Right renal cortex interstitium (tissue), 3 donors: Measurements from ENCODE around the gene MAL. TPM values are rescaled to one million over a fixed set of nuclear protein-coding genes. Genes with fewer than 3 reads are reported as not detected.

ENCODE experiments used
- DNase-seq, 3 donors: peaks; one replicate each; pipeline ENCODE4 v3.0.0-alpha.2; 2013; ENCODE audit warnings: low read depth in 3 of 3, low spot score in 2 of 3
- polyA plus RNA-seq, 3 donors: library from polyadenylated mRNA; unstranded; fragments of 120-200 nt; gene quantifications; one replicate each; pipeline ENCODE4 v1.2.1, GENCODE V29; 2013; ENCODE audit not compliant: insufficient read length in 3 of 3

The MAL gene
- polyA plus RNA-seq, 3 donors = 306 to 365 (median 323) TPM

GRCh38 chr2:94995553-94996304 is 29.8 kb upstream of the MAL start:
- DNase-seq = no peak

GRCh38 chr2:94996305-94997100 is 29.0 kb upstream of the MAL start:
- no peak for DNase-seq

GRCh38 chr2:94997981-94998930 is 27.3 kb upstream of the MAL start:
- no peak for DNase-seq

GRCh38 chr2:94999431-94999883 is 26.1 kb upstream of the MAL start:
- DNase-seq = no peak

DNA sequence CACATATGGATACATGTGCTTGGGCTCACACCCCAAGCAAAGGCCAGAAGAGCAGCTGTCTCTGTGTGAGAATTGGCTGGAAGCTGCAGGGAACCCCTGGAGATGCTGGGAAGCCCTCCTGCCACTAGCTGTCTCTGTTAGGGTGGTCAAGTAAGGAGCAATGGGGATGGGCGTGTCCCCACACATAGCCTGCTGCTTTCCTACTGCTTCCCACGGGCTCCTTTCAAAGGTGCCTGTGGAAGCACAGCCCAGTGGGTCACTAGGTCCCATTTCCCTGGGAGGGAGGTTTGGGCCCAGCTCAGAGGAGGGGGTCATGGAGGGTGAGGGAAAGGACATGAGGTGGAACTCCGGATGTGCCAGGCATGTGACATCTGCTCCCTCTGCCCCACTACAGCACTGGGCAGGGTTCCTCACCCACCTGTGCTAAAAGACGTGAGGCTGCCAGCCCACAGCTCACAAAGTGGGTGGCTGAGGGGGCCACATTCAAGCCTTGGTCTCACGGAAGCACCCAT is 24.4 kb upstream of the MAL start:
- no peak for DNase-seq

DNA sequence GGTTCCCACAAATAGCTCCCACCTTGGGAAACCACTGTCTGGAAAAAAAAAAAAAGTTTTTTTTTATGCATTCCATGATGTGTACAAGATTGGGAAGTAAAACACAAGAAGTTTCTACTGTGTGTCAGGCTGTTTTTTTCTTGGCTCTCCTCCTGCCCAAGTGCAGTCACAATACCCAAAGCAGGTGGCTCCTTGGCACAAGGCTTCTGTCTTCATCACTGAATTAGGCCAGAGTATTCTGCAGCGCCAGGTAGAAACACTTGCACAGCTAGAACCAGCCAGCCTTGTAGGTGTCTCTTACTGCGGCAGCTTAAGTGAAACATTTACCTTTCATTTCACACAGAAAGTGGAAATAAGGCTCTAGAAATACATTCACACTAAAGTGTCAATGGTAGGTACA is 23.8 kb upstream of the MAL start:
- no peak for DNase-seq

GRCh38 chr2:95002498-95002897 is 23.0 kb upstream of the MAL start:
- no peak for DNase-seq

DNA sequence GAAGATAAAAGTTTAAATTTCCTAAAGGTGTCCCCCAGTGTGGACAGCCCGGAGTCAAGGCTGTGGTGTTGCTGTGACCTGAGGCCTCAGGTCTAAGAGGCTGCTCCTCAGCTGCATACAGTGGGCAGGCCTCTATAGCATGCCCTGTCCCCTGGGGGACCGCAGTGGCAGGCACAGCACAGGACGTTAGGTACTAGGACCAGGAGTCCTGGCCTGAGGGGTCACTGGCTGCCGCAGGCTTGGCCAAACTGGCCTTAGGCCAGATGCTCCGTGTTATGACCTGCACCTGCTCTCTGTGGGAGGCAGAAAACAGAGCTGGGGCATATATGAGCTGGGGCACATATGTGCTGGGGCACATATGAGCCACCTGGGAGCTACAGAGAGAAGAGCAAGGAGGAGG is 21.2 kb upstream of the MAL start:
- DNase-seq = no peak

DNA sequence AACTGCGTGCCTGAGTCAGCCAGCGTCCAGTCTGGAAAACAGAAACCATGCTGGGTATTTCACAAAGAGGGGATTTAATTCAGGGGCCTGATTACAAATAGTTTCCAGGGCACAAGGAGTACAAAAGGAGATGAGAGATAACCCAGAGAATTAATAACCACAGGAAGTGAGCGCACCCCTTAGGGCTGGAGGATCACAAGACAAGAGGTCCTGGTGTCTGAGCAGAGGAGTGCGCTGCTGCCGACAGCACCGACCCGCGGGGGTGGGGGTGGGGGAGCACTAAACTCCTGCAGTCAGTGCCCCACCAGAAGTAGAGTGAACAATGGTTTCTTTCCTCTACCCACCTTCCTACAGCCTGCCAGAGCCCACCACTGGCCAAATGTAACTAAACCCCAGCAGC is 20.8 kb upstream of the MAL start:
- DNase-seq = no peak

DNA sequence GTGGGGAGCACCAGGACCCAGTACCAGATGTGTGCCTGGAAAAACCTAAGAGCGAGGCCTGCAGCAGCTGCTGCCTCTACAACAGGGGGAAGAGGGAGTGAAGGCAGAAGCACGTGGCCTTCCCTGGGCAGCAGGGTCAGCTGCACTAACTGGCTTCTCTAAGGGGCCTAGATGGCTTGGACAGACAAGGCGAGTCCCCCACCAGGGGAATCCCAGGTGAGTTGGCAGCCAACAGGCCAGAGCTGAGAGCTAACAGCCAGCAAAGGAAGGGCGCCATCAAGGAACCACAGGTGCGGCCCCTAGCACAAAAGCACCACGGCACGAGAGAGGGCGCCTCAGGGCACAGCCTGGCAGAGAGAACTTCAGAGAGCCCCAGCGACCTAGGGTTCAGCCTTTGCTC is 19.8 kb upstream of the MAL start:
- DNase-seq = no peak

DNA sequence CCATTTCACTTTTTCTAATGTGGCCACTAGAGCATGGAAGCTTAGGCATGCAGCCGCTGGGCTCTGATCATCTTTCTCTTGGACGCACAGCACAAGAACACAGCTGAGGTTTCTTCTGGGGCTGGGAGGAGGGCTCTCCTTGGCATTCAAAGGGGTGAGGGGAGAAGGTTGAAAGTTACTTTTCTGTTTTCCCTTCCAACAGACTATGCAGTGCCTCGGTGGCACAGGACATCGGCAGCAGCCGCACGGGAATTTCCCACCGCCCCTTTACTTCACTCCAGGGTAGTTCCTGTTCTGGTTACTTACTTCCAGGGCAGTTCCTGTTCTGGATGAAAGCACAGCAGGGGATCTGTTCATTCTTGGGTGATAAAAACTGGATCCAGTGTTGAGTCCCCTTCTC is 18.9 kb upstream of the MAL start:
- no peak for DNase-seq

GRCh38 chr2:95007031-95007609 is 18.4 kb upstream of the MAL start:
- no peak for DNase-seq

- DNase-seq = no peak
Observed at GRCh38 chr2:95007822-95008221, 17.7 kb upstream of the MAL start.

DNA sequence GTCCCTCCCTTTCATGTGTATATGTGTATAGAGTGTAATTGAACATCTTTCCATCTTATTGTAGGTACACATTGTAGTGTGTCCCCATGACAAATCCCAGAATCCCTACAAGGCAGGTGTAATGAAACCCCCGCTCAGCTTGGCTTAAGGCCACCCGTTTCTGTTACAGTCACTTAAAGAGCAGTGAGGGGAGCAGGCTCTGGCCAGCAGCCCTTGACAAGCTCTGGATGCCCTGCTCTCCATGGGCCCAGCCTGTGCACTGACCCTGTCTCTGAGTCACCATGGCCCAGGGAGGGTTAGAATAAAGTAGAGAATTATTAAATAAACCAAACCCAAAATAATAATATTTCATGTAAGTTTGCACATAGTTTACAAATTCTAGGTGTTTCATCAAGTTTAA is 17.2 kb upstream of the MAL start:
- no peak for DNase-seq

- DNase-seq = no peak
Observed at GRCh38 chr2:95008996-95009395, 16.5 kb upstream of the MAL start.

- no peak for DNase-seq
Observed at GRCh38 chr2:95009412-95009811, 16.1 kb upstream of the MAL start.

DNA sequence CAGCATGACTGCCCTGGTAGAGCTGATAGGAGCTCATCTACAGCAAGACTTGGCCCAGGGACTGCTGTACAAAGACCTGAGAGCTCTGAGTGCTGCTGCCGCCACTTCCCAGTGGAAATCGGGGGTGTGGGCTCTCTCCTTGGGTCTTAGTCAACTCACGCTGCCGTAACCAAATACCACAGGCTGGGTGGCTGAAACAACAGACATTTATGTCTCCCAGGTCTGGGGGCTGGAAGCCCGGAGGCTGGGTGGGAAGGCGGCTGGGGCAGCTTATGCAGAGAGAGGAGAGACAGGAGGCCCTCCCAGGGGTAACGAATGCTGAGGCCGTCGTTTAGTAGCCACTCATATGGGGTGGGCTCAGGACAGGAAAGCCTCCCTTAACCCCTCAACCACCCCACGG is 15.4 kb upstream of the MAL start:
- no peak for DNase-seq

GRCh38 chr2:95010718-95011117 is 14.8 kb upstream of the MAL start:
- no peak for DNase-seq

GRCh38 chr2:95012881-95013550 is 12.5 kb upstream of the MAL start:
- no peak for DNase-seq

DNA sequence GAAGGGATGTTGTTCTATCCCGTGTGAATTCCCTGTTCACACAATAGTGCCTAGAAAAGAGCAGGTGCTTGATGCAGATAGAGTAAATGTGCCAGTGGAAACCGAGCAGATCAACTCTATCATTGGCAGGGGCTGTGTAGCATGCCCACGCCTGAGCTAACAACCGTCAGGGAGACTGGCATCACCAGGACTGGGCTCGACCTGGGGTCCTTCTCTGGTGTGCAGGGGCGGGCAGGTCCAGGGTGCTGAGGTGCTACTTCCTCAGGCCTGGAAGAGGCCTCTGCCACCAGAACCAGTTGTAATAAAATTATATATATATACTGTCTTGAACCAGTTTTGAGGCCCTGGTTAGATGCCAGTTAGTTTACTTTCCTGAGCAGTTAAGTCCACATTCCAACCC is 11.8 kb upstream of the MAL start:
- no peak for DNase-seq
